ENCODE measurements around the gene CHRND.

The CHRND gene

DNA sequence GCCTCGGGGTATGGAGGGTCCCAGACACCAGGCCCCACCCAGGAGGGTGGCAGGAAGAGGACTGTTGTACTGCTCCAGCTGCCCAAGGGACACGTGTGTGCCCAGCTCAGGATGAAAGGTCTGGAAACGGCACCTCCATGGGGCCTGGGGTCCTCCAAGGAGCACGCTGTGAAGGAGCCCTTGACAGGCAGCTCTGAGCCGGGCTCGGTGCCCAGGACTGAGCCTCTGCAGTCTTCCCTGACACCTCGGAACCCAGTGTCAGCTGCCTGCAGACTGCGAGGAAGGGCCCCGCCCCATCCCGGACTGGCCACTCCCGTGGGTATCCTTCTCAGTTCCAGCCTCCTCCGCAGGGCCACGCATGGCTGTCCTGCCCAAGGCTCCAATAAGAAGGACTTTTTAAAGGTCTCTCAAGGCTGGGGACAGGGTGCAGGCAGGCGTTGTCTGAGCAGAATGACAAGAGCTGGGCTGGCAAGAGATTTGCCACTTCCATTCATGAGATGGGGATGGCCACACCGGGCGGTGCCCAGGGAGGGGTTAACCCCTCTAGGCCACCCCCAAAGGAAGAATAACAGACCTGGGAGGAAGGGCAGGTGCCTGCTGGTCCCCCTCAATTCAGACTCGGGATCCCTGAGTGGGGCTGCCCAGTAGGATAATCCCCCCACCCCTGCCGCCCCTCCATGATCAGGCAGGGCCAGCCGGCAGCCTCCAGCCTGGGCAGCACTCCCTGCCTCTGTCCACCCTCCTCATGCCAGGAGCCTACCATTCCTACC, 47.2 kb upstream of the CHRND start:
- TF ChIP-seq GABPA (IDR thresholded peaks at IDR 0.05; ENCODE audit: low read depth) (no peak), SPI1 (IDR thresholded peaks at IDR 0.05; ENCODE audit: borderline replicate concordance, low read depth) (no peak), CTCF (IDR thresholded peaks at IDR 0.05; ENCODE audit: insufficient read depth, low read length) (no peak), POLR2AphosphoS5 (IDR thresholded peaks at IDR 0.05; ENCODE audit: low read depth) (no peak)
- TF ChIP-seq, protein P1, sequence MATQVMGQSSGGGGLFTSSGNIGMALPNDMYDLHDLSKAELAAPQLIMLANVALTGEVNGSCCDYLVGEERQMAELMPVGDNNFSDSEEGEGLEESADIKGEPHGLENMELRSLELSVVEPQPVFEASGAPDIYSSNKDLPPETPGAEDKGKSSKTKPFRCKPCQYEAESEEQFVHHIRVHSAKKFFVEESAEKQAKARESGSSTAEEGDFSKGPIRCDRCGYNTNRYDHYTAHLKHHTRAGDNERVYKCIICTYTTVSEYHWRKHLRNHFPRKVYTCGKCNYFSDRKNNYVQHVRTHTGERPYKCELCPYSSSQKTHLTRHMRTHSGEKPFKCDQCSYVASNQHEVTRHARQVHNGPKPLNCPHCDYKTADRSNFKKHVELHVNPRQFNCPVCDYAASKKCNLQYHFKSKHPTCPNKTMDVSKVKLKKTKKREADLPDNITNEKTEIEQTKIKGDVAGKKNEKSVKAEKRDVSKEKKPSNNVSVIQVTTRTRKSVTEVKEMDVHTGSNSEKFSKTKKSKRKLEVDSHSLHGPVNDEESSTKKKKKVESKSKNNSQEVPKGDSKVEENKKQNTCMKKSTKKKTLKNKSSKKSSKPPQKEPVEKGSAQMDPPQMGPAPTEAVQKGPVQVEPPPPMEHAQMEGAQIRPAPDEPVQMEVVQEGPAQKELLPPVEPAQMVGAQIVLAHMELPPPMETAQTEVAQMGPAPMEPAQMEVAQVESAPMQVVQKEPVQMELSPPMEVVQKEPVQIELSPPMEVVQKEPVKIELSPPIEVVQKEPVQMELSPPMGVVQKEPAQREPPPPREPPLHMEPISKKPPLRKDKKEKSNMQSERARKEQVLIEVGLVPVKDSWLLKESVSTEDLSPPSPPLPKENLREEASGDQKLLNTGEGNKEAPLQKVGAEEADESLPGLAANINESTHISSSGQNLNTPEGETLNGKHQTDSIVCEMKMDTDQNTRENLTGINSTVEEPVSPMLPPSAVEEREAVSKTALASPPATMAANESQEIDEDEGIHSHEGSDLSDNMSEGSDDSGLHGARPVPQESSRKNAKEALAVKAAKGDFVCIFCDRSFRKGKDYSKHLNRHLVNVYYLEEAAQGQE (IDR thresholded peaks at IDR 0.05; ENCODE audit: insufficient replicate concordance, low read depth) = no peak
- H3K27me3 ChIP-seq (ENCODE audit: insufficient read depth, poor library complexity, severe bottlenecking) = no peaks in the 10 kb centered on the region
- no peak for DNase-seq (ENCODE audit: low read depth in 1 of 2, low spot score in 1 of 2)
- H3K4me3 ChIP-seq (replicated peaks; ENCODE audit: insufficient read depth, low read length) = no peak overlapping the region
- no peak overlapping the region for H3K27ac ChIP-seq (replicated peaks)

- H3K27ac ChIP-seq (replicated peaks) = no peak overlapping the region
- DNase-seq (ENCODE audit: low read depth in 1 of 2, low spot score in 1 of 2) = no peak
- peaks cover 5% of the 10 kb centered on the region for H3K27me3 ChIP-seq (ENCODE audit: insufficient read depth, poor library complexity, severe bottlenecking)
- H3K4me3 ChIP-seq (replicated peaks; ENCODE audit: insufficient read depth, low read length) = no peak overlapping the region
- TF ChIP-seq SPI1 (IDR thresholded peaks at IDR 0.05; ENCODE audit: borderline replicate concordance, low read depth) (no peak), GABPA (IDR thresholded peaks at IDR 0.05; ENCODE audit: low read depth) (no peak), CTCF (IDR thresholded peaks at IDR 0.05; ENCODE audit: insufficient read depth, low read length) (no peak), POLR2AphosphoS5 (IDR thresholded peaks at IDR 0.05; ENCODE audit: low read depth) (no peak)
- TF ChIP-seq, protein P1 (IDR thresholded peaks at IDR 0.05; ENCODE audit: insufficient replicate concordance, low read depth) = no peak
Observed at GRCh38 chr2:232479341-232480200, 46.4 kb upstream of the CHRND start.

DNA sequence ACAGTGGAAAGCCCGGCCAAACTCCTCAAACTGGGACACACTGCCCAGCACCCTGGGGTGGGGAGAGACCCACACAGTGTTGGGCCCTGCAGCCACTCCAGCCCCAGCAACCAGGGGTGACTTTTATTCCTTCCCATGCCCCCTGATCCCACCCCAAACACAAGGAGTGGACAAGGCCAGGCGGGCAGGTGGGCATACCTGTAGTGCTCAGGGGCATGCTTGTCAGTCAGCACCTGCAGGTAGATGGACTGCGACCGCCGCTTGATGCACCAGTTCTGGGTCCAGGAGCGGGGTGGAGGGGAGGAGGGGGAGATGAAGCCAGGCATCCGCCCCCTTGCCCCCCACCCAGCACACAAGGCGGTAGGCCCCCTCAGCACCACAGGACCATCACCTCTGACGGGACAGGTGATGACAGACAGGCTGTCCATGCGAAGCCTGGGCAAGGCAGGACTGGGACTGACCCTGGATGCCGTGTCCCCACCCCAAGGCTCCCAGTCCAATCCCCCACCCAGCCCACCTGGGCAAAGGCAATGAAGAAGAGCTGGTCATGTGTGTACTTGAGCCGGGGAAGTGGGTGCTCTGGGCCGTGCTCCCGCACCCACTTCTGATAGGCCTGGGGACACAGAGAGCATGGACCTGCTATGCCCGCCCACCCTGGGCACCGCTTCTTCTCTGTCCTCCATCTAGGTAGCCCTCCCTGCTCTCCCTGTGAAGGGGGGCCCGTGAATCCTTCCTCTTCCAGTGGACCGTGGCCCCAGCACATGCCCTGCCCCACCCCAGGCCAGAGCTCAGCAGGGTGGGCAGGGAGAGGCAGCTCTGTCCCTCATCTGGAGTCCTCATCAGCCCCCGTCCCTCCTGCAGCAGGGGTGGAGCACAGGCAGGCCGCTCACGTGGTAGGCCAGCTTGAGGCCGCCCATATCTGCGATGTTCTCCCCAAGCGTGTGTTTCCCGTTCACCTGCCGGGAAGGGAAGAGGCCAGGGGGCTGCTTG, 45.5 kb upstream of the CHRND start:
- DNase-seq (ENCODE audit: low read depth in 1 of 2, low spot score in 1 of 2) = no peak
- Histone ChIP-seq H3K27ac (replicated peaks) (no peak overlapping the region), H3K27me3 (ENCODE audit: insufficient read depth, poor library complexity, severe bottlenecking) (peaks cover 14% of the 10 kb centered on the region), H3K4me3 (replicated peaks; ENCODE audit: insufficient read depth, low read length) (no peak overlapping the region)
- no peak for TF ChIP-seq CTCF (IDR thresholded peaks at IDR 0.05; ENCODE audit: insufficient read depth, low read length)
- TF ChIP-seq, protein P1 (IDR thresholded peaks at IDR 0.05; ENCODE audit: insufficient replicate concordance, low read depth) = no peak
- TF ChIP-seq GABPA (IDR thresholded peaks at IDR 0.05; ENCODE audit: low read depth) = no peak
- no peak for TF ChIP-seq SPI1 (IDR thresholded peaks at IDR 0.05; ENCODE audit: borderline replicate concordance, low read depth)
